H7 (cell line): ENCODE data around the gene MED31. TPM values are rescaled to one million over a fixed set of nuclear protein-coding genes. Genes with fewer than 3 reads are reported as not detected.

Source experiments
- DNase-seq: peaks from one replicate; pipeline ENCODE4 v3.0.0; 2012
- H3K27me3 ChIP-seq: 2 replicates; pipeline ENCODE4 v1.6.0; 2011; ENCODE audit warnings: mild to moderate bottlenecking, low read length; ENCODE audit not compliant: control insufficient read depth, insufficient read depth
- H3K36me3 ChIP-seq: replicated peaks from 2 replicates; pipeline ENCODE4 v1.5.1; 2011; ENCODE audit warnings: low read length; ENCODE audit not compliant: control insufficient read depth, insufficient read depth
- H3K4me3 ChIP-seq: 2 replicates; pipeline ENCODE4 v1.5.1; 2011; ENCODE audit warnings: low read depth, mild to moderate bottlenecking, control low read depth, low read length, moderate library complexity; ENCODE audit not compliant: insufficient read depth
- total RNA-seq: library from RNA; depleted of rRNA; stranded (reverse); fragments of >200 nt; shearing (Covaris generic); gene quantifications from 2 replicates; pipeline ENCODE4 v1.2.3, GENCODE V29; 2014

The MED31 gene
- total RNA-seq, 1 experiment from 2014 or later = 3.9 TPM

DNA sequence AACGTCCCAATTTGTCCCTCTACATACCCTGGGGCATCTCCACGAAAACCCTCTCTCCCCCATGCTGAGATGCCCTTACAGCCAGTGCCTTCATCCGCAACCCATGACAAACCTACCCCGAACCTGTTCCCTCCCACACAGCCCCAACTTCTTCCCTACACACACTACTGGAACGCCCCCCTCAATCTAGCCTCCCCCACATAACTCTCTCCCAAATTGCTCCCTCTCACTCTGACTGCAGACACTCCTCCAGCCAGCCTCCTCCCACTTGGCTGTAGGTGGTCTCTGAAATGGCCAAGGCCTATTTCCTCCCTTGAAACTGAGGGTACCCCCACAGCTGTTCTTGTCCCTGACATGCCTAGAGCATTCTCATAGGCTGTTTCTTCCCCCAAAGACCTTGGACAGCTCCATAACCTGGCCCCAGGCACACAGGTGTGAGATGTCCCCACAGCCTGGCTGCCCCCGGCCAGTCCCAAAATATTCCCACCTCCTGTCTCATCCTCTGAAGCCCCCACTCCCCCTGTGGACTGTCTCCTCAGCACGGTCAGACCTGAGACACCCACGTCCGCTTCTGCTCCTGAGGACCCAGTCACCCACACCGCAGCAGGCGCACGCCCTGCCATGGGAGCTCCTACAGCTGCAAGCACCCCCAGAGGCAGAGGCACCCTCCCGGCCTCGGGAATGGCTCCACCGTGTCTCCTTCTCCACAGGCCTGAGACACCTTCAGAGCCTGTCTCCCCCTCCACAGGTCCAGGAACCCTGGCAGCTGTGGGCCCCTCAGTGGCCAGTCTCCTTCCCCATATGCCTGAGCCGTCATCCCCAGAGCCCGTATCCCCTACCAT, 14.6 kb downstream of the MED31 start:
- Histone ChIP-seq H3K36me3 (no peaks in the 10 kb centered on the region), H3K27me3 (no peaks in the 10 kb centered on the region), H3K4me3 (no peak overlapping the region)
- DNase-seq = peak; percentile 17

DNA sequence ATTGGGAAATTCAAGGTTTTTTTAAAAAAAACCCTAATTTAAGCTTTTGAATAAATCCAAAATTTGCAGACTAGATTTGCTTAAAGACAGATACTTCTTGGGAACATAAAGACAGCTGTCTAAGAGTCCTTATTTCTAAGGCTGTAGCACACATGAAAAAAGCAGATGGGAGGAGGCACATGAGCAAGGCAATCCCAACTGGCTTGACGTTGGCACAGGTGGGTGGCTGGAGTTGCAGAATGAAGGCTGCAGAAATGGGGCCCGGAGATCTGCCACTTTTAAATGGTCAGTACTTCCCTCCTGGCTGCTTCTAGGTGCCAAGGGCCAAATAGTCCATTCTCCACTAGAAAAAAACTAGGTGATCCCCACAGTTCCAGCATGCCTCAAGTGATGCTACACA, 15.3 kb downstream of the MED31 start:
- Histone ChIP-seq H3K27me3 (no peaks in the 10 kb centered on the region), H3K4me3 (no peak overlapping the region), H3K36me3 (no peaks in the 10 kb centered on the region; the same call in 1 of the 2 replicates)
- no peak for DNase-seq

DNA sequence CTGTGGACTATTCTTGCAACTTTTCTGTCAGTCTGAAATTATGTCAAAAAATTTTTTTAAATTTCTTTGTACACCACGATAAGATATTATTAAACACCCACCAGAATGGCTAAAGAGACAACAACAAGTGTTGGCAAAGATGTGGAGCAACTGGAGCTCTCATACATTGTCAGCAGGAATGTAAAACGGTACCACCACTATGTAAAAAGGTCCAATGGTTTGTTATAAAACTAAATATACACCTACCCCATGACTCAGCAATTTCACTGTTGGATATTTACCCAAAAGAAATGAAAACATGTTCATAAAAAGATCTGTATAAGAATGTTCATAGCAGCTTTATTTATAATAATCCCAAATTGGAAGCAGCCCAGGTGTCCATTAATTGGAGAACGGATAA, 18.1 kb downstream of the MED31 start:
- no peaks in the 10 kb centered on the region; the same call in 1 of the 2 replicates for H3K36me3 ChIP-seq
- no peak for DNase-seq
- H3K27me3 ChIP-seq = no peaks in the 10 kb centered on the region
- no peak overlapping the region for H3K4me3 ChIP-seq

DNA sequence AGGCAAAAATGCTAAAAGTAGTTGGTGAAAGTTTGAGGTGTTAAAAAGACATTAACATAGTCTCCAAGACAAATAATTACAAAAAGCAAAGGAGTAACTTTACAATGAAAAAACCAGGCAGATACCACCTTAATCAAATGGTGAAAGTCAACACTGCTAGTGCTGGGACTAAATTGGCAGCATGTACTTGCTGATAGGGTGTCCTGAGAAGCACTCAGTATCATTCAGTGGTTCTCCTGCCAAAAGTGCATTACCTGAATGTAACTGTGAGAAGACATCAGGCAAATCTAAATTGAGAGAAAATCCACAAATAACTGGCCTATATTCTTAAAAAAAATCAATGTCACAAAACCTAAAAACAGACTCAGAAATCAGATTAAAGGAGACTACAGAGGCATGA, 18.9 kb downstream of the MED31 start:
- Histone ChIP-seq H3K36me3 (peaks cover 1% of the 10 kb centered on the region), H3K27me3 (no peaks in the 10 kb centered on the region), H3K4me3 (no peak overlapping the region)
- no peak for DNase-seq

DNA sequence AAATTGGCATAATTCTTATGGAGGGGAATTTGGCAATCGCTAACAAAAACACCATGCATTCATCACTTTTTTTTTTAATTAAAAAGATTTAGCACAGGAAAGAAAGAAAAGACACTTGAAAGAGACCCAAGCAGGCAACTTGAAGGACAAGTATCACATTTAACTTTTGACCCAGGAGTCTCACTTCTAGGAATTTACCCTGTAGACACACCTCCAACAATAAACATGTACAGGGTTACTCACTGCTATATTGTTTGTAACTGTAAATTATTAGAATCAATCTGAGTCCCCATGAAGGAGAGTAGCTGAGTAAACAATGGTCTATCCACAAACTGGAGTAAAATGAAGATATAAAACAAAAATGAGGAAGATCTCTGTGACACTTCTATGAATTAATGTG, 21.0 kb downstream of the MED31 start:
- H3K36me3 ChIP-seq = peaks cover 1% of the 10 kb centered on the region
- H3K27me3 ChIP-seq = no peaks in the 10 kb centered on the region
- H3K4me3 ChIP-seq = no peak overlapping the region
- DNase-seq = no peak

DNA sequence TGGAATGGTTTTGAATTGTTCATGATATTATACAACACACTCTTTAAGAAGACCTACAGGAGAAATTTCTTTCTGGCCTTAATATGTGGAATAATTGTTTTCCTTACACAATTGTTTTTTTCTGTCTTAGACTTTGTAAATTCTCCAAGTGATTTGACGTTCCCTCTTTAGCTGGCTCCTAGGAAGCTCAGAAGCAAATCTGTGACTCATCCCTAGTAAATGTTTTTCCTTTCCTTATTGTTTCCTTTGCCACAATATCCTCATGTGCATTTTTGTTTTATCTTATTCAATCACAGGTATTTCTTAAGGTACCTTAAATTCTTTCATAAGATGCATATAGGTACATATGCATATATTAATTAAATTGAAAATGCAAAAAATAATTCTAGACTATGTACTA, 24.4 kb downstream of the MED31 start:
- Histone ChIP-seq H3K36me3 (peaks cover 1% of the 10 kb centered on the region), H3K27me3 (no peaks in the 10 kb centered on the region), H3K4me3 (no peak overlapping the region)
- no peak for DNase-seq

DNA sequence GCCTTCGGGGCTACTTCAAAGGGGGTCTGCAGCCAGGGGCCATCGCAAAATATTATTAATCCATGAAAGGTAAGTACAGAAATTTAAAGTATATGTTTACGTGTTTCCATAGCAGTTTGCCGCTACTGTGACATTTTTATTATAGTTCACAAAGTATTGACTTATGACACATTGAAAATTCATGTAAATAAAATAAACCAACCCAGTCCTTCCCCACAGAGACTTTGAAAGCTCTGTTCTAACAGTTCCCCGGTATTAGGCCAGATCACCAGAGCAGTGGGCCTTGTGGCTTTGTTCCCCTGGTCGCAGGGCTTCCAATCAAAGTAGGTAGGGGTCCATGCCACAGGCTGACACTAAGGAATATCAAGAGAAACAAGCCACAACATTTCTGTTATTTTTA, 24.8 kb downstream of the MED31 start:
- H3K4me3 ChIP-seq = no peak overlapping the region
- no peak for DNase-seq
- peaks cover 1% of the 10 kb centered on the region for H3K36me3 ChIP-seq
- no peaks in the 10 kb centered on the region for H3K27me3 ChIP-seq

DNA sequence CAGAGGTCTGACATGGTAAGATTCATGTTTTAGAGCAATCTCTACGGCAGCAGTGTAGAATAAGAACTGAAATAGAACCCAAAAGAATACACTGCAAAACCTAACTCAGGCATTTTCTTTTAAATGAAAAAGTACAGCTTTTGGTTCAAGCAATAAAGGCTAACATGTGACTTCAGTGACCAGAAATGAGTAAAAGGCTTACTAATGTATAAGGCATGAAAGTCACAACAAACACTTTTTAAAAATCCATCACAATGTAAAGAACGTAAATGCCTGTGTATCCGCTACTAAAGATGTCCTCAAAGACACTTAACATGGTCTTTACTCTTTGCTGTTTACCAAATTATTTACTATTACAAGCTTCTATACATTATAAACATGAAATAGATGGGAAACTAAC, 27.5 kb downstream of the MED31 start:
- peaks cover 3% of the 10 kb centered on the region for H3K36me3 ChIP-seq
- DNase-seq = no peak
- no peaks in the 10 kb centered on the region for H3K27me3 ChIP-seq
- H3K4me3 ChIP-seq = no peak overlapping the region

DNA sequence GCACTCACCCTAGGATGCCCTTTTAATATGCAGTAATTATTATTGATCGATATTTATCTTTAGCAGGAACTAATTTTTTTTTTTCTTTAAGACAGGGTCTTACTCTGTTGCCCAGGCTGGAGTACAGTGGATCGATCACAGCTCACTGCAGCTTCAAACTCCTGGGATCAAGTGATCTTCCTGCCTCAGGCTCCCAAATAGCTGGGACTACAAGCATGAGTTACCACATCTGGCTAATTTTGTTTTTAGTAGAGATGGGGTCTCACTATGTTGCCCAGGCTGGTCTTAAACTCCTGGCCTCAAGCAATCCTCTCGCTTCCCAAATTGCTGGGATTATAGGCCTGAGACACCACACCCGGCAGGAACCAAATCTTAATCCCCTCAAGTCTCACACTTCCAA, 40.2 kb downstream of the MED31 start:
- H3K36me3 ChIP-seq = peaks cover 7% of the 10 kb centered on the region

DNA sequence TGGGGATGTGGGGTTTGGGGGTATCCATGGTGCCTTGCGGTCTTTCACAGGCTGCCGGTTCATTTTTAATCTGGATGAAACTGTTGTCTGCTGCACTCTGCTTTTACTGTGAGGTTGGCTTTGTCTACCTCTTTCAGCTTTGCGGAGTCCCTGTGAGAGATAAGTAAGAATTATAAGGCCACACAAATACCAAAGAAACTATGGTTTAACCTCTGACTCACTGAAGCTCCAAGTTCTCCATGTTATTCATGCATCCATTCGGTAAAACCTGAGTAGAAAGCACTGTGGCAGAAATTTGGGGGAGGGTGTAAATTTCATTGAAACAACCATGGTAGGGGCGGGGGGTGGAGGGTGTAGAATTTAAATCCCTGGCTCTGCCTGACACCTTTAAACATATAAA, 41.4 kb downstream of the MED31 start:
- Histone ChIP-seq H3K27me3 (no peaks in the 10 kb centered on the region), H3K36me3 (peaks cover 12% of the 10 kb centered on the region), H3K4me3 (no peak overlapping the region)
- no peak for DNase-seq

More for the DNA sequence above, 40.2 kb downstream of the MED31 start:
- no peaks in the 10 kb centered on the region for H3K27me3 ChIP-seq
- DNase-seq = no peak
- no peak overlapping the region for H3K4me3 ChIP-seq

DNA sequence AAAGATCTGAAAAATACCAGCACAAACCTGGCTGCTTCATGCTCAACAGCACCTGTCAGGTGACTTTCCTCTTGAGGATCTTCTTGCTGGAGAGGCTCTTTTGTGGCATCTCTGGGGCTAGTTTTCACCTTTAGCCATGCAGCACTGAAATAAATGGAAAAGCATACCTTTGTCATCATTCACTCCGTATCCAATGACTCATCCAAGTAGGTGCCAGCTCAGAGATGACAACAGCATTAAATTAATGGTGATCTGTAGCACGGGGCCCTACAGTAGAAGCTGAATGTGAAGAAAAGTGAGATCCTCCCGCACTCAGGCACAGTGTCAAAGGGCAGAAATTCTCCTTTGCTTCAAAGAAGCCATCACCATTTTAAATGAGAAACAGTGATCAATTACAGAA, 43.1 kb downstream of the MED31 start:
- H3K27me3 ChIP-seq = no peaks in the 10 kb centered on the region
- no peak for DNase-seq
- no peak overlapping the region for H3K4me3 ChIP-seq
- H3K36me3 ChIP-seq = peaks cover 12% of the 10 kb centered on the region

DNA sequence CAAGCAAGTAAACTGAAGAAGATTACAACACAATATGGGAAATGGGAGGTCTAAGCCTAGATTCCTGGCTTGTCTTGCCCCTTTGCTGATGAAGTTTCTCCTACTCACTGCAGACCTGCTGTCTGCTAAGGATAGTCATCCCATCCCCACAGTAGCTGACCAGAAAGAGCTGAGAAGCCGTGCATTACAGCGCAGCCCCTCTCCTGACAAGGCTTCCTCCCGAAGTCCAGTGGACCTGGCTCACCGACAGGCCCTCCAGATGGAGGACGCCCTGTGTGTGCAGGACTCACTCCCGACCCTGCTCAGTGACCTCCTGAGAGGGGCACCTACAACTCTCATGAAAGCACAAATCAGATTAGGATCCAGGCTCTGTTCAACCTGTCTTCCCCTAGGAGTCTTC, 46.3 kb downstream of the MED31 start:
- H3K36me3 ChIP-seq = peaks cover 12% of the 10 kb centered on the region
- no peak overlapping the region for H3K4me3 ChIP-seq
- H3K27me3 ChIP-seq = no peaks in the 10 kb centered on the region
- no peak for DNase-seq

DNA sequence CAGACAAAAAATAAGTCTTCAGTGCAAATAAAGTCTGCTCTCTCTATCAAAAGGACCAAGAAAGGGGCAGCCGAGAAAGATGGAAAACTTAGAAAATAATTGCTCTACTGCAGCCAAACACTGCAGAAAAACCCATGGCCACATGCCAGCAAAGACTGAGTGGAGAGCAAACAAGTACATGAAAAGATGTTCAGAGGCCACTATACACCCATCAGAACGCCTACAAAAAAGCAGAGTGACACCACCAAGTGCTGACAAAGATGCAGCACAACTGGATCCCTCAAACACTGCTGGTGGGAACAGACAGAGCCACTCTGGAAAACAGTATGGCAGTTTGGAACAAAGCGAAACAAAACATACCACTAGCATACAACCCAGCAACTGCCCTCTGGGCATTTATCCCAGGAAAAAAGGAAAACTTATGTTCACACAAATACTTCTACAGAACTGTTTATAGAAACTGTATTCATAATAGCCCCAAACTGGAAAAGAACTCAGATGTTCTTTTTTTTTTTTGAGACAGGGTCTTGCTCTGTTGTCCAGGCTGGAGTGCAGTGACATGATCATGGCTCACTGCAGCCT, 47.6 kb downstream of the MED31 start:
- Histone ChIP-seq H3K4me3 (no peak overlapping the region), H3K27me3 (no peaks in the 10 kb centered on the region), H3K36me3 (peaks cover 7% of the 10 kb centered on the region)
- no peak for DNase-seq

DNA sequence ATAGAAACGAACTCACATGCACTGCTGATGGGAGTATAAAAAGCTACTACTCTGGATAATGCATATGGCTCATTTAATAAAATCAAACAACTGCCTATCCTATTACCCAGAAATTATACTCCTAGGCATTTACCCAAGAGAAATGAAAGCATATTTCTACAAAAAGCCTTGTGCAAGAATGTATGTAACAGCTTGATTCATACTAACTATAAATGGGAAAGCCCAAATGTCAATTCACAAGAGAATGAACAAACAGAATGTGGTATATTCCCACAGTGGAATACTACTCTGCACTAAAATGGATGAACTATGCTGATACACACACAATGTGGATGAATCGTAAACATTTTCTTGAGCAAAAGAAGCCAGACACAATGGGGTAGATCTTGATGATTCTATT, 49.3 kb downstream of the MED31 start:
- no peak overlapping the region for H3K4me3 ChIP-seq
- H3K27me3 ChIP-seq = no peaks in the 10 kb centered on the region
- H3K36me3 ChIP-seq = peaks cover 5% of the 10 kb centered on the region
- DNase-seq = no peak

DNA sequence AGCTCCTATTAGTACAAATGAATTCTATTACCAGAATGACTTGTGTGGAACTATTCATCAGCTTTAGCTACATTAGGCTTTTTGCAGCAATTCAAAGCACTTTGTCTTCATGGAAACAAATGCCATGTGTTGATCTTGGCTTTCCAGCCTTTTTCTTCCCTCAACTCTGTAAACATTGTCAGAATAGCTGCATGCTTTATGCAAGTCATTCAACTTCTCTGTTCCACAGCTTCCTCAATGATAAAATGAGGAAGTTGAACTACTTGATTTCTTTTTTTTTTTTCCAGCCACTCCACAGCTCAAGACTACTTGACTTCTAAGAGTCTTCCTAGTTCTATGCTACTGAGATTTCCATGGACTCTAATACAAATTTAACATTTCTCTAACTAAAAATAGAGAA, 52.0 kb downstream of the MED31 start:
- DNase-seq = no peak
- no peak overlapping the region for H3K4me3 ChIP-seq
- H3K36me3 ChIP-seq = peaks cover 5% of the 10 kb centered on the region
- H3K27me3 ChIP-seq = no peaks in the 10 kb centered on the region
